Kidney (tissue), 14 donors: ENCODE results near the gene EXOC2. TPM values are rescaled to one million over a fixed set of nuclear protein-coding genes. Genes with fewer than 3 reads are reported as not detected.
A peak's percentile ranks its signal among the peaks of the same experiment; 100 is the strongest.

Experiments
- DNase-seq, 5 donors: peaks; one replicate each; pipeline ENCODE4 v3.0.0-alpha.2; 2013 to 2020
- FAIRE-seq: peaks from 2 replicates; lab custom pipeline; 2012; peaks lifted over from hg19 to GRCh38; lab: Jason Lieb, UNC
- H3K27ac ChIP-seq, 2 donors: one replicate each; pipeline ENCODE4 v1.7.0; 2013; ENCODE audit warnings: low read depth in 2 of 2, low read length in 2 of 2, inconsistent platforms in 1 of 2
- H3K27me3 ChIP-seq: one replicate; pipeline ENCODE4 v1.7.1; 2013; ENCODE audit warnings: low read length, inconsistent platforms; ENCODE audit not compliant: control insufficient read depth, insufficient read depth
- H3K36me3 ChIP-seq, 3 donors: one replicate each; pipeline versions ENCODE4 v1.7.0 to v1.7.1; 2013; ENCODE audit warnings: low read length in 3 of 3, control low read depth in 1 of 3, inconsistent platforms in 1 of 3; ENCODE audit not compliant: insufficient read depth in 3 of 3, control insufficient read depth in 2 of 3
- H3K4me1 ChIP-seq, 3 donors: one replicate each; pipeline versions ENCODE4 v1.7.0 to v1.7.1; 2013; ENCODE audit warnings: low read length in 3 of 3, inconsistent platforms in 1 of 3, low read depth in 1 of 3; ENCODE audit not compliant: control insufficient read depth in 2 of 3, insufficient read depth in 2 of 3
- H3K4me3 ChIP-seq, 3 donors: one replicate each; pipeline versions ENCODE4 v1.7.0 to v1.8.1; 2013; ENCODE audit warnings: low read length in 3 of 3, control low read depth in 1 of 3, inconsistent platforms in 1 of 3
- H3K9ac ChIP-seq, 3 donors: one replicate each; pipeline versions ENCODE4 v1.7.0 to v1.7.1; 2013; ENCODE audit warnings: low read length in 3 of 3, control low read depth in 1 of 3, inconsistent platforms in 1 of 3
- H3K9me3 ChIP-seq, 3 donors: one replicate each; pipeline versions ENCODE4 v1.7.0 to v1.7.1; 2013; ENCODE audit warnings: low read length in 3 of 3, control low read depth in 1 of 3, inconsistent platforms in 1 of 3; ENCODE audit not compliant: control insufficient read depth in 2 of 3, insufficient read depth in 1 of 3
- intact Hi-C: fragments of 100-400 bp; cut with DNase I; formaldehyde crosslinking; loops from one replicate; pipeline ENCODE4 v1.11.1; 2022
- polyA plus RNA-seq: library from polyadenylated mRNA; stranded (reverse); fragments of 350-450 nt; fragmentation: Illumina TruSeq; extraction: RNeasy Lipid Tissue Mini Kit (QIAGEN cat#74804); gene quantifications from one replicate; pipeline ENCODE4 v1.2.3, GENCODE V29; 2014; ENCODE audit warnings: low read depth, low replicate concordance; ENCODE audit not compliant: insufficient read depth
- total RNA-seq: library from RNA; stranded (reverse); fragmentation: NEBNext Ultra II Directional; extraction: Animal tissue kit (Norgen Biotek cat#: 25700); gene quantifications from one replicate; pipeline ENCODE4 v1.2.1, GENCODE V29; 2021
- TF ChIP-seq, protein P1 (sequence below): IDR thresholded peaks from 3 replicates; pipeline ENCODE4 v1.5.1; 2012; ENCODE audit warnings: mild to moderate bottlenecking, moderate library complexity, borderline replicate concordance; ENCODE audit not compliant: insufficient read depth; ENCODE audit errors: extremely low read depth
- donor health status: control.
- donor health status: control.
- donor health status: control.
- donor health status: control.
- donor health status: control.
- donor health status: DM: yes; HTN: yes; CAD: no.
- donor health status: Normal renal cell carcinoma (clear cell type).

Gene EXOC2
- total and polyA plus RNA-seq, 2 donors from 2014 or later: 8.6 to 21.7 TPM

DNA sequence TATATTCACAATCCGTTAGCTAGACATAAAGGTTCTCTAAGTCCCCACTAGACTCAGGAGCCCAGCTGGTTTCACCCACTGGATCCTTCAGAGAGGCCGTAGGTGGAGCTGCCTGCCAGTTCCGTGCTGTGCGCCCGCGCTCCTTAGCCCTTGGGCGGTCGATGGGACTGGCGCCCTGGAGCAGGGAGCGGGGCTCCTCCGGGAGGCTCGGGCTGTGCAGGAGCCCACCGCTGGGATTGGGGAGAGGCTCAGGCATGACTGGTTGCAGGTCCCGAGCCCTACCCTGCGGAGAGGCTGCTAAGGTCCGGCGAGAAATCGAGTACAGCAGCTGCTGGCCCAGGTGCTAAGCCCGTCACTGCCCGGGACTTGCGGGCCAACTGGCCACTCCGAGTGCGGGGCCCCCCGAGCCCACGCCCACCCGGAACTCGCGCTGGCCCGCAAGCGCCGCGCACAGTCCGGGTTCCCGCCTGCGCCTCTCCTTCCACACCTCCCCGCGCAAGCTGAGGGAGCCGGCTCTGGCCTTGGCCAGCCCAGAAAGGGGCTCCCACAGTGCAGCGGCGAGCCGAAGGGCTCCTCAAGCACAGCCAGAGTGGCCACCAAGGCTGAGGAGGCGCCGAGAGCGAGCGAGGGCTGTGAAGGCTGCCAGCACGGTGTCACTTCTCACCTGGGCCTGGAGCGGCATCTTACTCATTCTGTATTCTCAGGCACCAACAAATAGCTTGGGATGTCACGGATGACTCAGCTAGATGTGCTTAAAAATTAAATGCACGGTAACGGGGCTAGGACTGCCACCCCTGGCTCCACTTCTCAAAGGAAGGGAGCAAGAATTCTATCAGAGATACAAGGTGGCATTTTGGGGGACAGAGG is 257.3 kb downstream of the EXOC2 start:
- intact Hi-C loops: no loop called here
- no peaks in the 10 kb centered on the region for H3K36me3 ChIP-seq
- H3K4me3 ChIP-seq: no peak overlapping the region
- H3K4me1 ChIP-seq: no peaks in the 10 kb centered on the region
- no peak overlapping the region for H3K27ac ChIP-seq
- no peak overlapping the region for H3K9ac ChIP-seq
- H3K9me3 ChIP-seq: no peaks in the 10 kb centered on the region
- H3K27me3 ChIP-seq: no peaks in the 10 kb centered on the region
- TF ChIP-seq, protein P1, sequence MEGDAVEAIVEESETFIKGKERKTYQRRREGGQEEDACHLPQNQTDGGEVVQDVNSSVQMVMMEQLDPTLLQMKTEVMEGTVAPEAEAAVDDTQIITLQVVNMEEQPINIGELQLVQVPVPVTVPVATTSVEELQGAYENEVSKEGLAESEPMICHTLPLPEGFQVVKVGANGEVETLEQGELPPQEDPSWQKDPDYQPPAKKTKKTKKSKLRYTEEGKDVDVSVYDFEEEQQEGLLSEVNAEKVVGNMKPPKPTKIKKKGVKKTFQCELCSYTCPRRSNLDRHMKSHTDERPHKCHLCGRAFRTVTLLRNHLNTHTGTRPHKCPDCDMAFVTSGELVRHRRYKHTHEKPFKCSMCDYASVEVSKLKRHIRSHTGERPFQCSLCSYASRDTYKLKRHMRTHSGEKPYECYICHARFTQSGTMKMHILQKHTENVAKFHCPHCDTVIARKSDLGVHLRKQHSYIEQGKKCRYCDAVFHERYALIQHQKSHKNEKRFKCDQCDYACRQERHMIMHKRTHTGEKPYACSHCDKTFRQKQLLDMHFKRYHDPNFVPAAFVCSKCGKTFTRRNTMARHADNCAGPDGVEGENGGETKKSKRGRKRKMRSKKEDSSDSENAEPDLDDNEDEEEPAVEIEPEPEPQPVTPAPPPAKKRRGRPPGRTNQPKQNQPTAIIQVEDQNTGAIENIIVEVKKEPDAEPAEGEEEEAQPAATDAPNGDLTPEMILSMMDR: no peak
- FAIRE-seq: no peak
- peak in 1 of 5 donors; percentile 75 for DNase-seq

Other genes with a start within 250 kb of the EXOC2 start
- gene HUS1B, start 36.0 kb downstream of the EXOC2 start, total RNA-seq: 1.2 TPM
- not detected for gene HUS1B, start 36.0 kb downstream of the EXOC2 start, polyA plus RNA-seq